HCT116 (cell line): ENCODE data around the gene TRIM45. TPM values are rescaled to one million over a fixed set of nuclear protein-coding genes. Genes with fewer than 3 reads are reported as not detected.

Experiments
- ATAC-seq: fragments of 200-7000 bp; cut with Tn5 transposase; 2 replicates; pipeline ENCODE4 v1.9.1; 2020; ENCODE audit warnings: mild to moderate bottlenecking, moderate library complexity
- BruUV-seq: library from RNA; stranded (reverse); fragments of 400-500 nt; replicated peaks from 2 replicates; lab custom pipeline; 2021; lab: Mats Ljungman, UMichigan
- CTCF ChIA-PET: fragments of 300-600 bp; sonication (Branson Sonifier 250); formaldehyde crosslinking; loops from one replicate; lab custom pipeline; 2021; ENCODE audit warnings: antibody characterized with exemption; lab: Charles Lee
- POLR2A ChIA-PET: fragments of 300-600, 350-600 bp; sonication (Branson Sonifier 250); formaldehyde crosslinking; loops from one replicate; lab custom pipeline; 2021; ENCODE audit warnings: antibody characterized with exemption; lab: Charles Lee
- RAD21 ChIA-PET, 2 experiments: fragments of 300-600 bp; sonication (Branson Sonifier 250); formaldehyde crosslinking; loops; one replicate each; lab custom pipeline; 2023; ENCODE audit warnings: low total read pairs in 2 of 2; ENCODE audit not compliant: uncharacterized antibody in 2 of 2, unreplicated experiment in 2 of 2, low non-redundant PET in 1 of 2; lab: Charles Lee
- DNase-seq: peaks from one replicate; pipeline ENCODE4 v3.0.0-alpha.2; 2010; ENCODE audit warnings: low read depth, low spot score
- H2AFZ ChIP-seq: fragments of 200-600 bp; shearing (Covaris generic), sonication (generic); 2 replicates; pipeline ENCODE4 v1.6.1; 2017; ENCODE audit warnings: low read depth, mixed run types, mixed read lengths, antibody characterized with exemption, low read length; ENCODE audit not compliant: poor library complexity, severe bottlenecking
- H3K27ac ChIP-seq: 2 replicates; pipeline ENCODE4 v1.5.1; 2012; ENCODE audit warnings: low read depth, low read length
- H3K27me3 ChIP-seq: fragments of 200-600 bp; sonication (generic); 2 replicates; pipeline ENCODE4 v1.6.1; 2016; ENCODE audit warnings: mixed run types, low read length, mixed read lengths; ENCODE audit not compliant: insufficient read depth
- H3K36me3 ChIP-seq, 2 experiments: fragments of 200-500 bp in 1 of 2; fragments of 200-600 bp in 1 of 2; sonication (Bioruptor generic) in 1 of 2; sonication (generic) in 1 of 2; 2 replicates each; pipeline versions ENCODE4 v1.5.1 to v1.6.1; 2014 to 2016; ENCODE audit warnings: low read length in 2 of 2, inconsistent platforms in 1 of 2, mixed read lengths in 1 of 2, mixed run types in 1 of 2; ENCODE audit not compliant: insufficient read depth in 2 of 2, control insufficient read depth in 1 of 2
- H3K4me1 ChIP-seq, 2 experiments: fragments of 200-600 bp in 1 of 2; sonication (generic) in 1 of 2; 2 replicates each; pipeline versions ENCODE4 v1.5.1 to v1.6.1; 2012 to 2017; ENCODE audit warnings: low read length in 2 of 2, inconsistent platforms in 1 of 2, mild to moderate bottlenecking in 1 of 2, mixed read lengths in 1 of 2, mixed run types in 1 of 2, moderate library complexity in 1 of 2; ENCODE audit not compliant: insufficient read depth in 2 of 2, control insufficient read depth in 1 of 2
- H3K4me2 ChIP-seq: fragments of 200-600 bp; sonication (generic); 2 replicates; pipeline ENCODE4 v1.6.1; 2017; ENCODE audit warnings: mixed run types, low read length, mixed read lengths
- H3K4me3 ChIP-seq, 2 experiments: fragments of 200-600 bp in 1 of 2; sonication (generic) in 1 of 2; replicated peaks in 1 of 2; 2 replicates each; pipeline ENCODE4 v1.5.1; 2011 to 2016; ENCODE audit warnings: low read length in 2 of 2, control low read depth in 1 of 2, low read depth in 1 of 2, mild to moderate bottlenecking in 1 of 2, mixed read lengths in 1 of 2, mixed run types in 1 of 2
- H3K79me2 ChIP-seq: fragments of 200-600 bp; sonication (generic); 2 replicates; pipeline ENCODE4 v1.6.1; 2017; ENCODE audit warnings: mild to moderate bottlenecking, mixed run types, low read length, moderate library complexity, mixed read lengths; ENCODE audit not compliant: insufficient read depth
- H3K9ac ChIP-seq: fragments of 200-600 bp; sonication (generic); 2 replicates; pipeline ENCODE4 v1.6.1; 2016; ENCODE audit warnings: low read length, mixed read lengths
- H3K9me2 ChIP-seq: fragments of 200-600 bp; sonication (generic), shearing (Covaris generic); 2 replicates; pipeline ENCODE4 v1.6.1; 2017; ENCODE audit warnings: mixed run types, mild to moderate bottlenecking, moderate library complexity; ENCODE audit not compliant: insufficient read depth
- H3K9me3 ChIP-seq, 2 experiments: fragments of 200-500 bp in 1 of 2; fragments of 200-600 bp in 1 of 2; sonication (Bioruptor generic) in 1 of 2; sonication (generic) in 1 of 2; 2 replicates each; pipeline ENCODE4 v1.6.1; 2014 to 2017; ENCODE audit warnings: low read length in 2 of 2, mixed read lengths in 2 of 2, inconsistent platforms in 1 of 2, low read depth in 1 of 2, mild to moderate bottlenecking in 1 of 2, mixed run types in 1 of 2, moderate library complexity in 1 of 2; ENCODE audit not compliant: control insufficient read depth in 1 of 2, insufficient read depth in 1 of 2
- H4K20me1 ChIP-seq: fragments of 200-600 bp; sonication (generic), shearing (Covaris generic); 2 replicates; pipeline ENCODE4 v1.6.1; 2017; ENCODE audit warnings: mixed run types, mild to moderate bottlenecking, moderate library complexity; ENCODE audit not compliant: insufficient read depth
- CTCF ChIP-seq, 3 experiments: fragments of 200-600 bp in 1 of 3; sonication (generic) in 1 of 3; IDR thresholded peaks in 2 of 3; conservative IDR thresholded peaks in 1 of 3; 2 replicates each; pipeline ENCODE4 v1.5.1; 2012 to 2017; ENCODE audit warnings: low read depth in 2 of 3, low read length in 2 of 3, antibody characterized with exemption in 1 of 3, borderline replicate concordance in 1 of 3, control low read depth in 1 of 3, mild to moderate bottlenecking in 1 of 3, mixed read lengths in 1 of 3, mixed run types in 1 of 3, moderate library complexity in 1 of 3; ENCODE audit not compliant: insufficient read depth in 1 of 3
- MAX ChIP-seq: IDR thresholded peaks from 2 replicates; pipeline ENCODE4 v1.6.1; 2012
- POLR2A ChIP-seq: IDR thresholded peaks from 2 replicates; pipeline ENCODE4 v1.7.0; 2011; ENCODE audit warnings: borderline replicate concordance; ENCODE audit not compliant: insufficient read depth, insufficient read length; ENCODE audit errors: extremely low read depth
- POLR2AphosphoS5 ChIP-seq: IDR thresholded peaks from 2 replicates; pipeline ENCODE4 v1.6.1; 2011; ENCODE audit warnings: mild to moderate bottlenecking, low read depth, low read length, moderate library complexity
- SP1 ChIP-seq: IDR thresholded peaks from 2 replicates; pipeline ENCODE4 v1.6.1; 2012; ENCODE audit warnings: low read depth
- YY1 ChIP-seq: IDR thresholded peaks from 2 replicates; pipeline ENCODE4 v1.6.1; 2011; ENCODE audit warnings: low read length, low read depth, moderate library complexity, mild to moderate bottlenecking; ENCODE audit not compliant: insufficient replicate concordance; ENCODE audit errors: extremely low read depth
- intact Hi-C: fragments of 100-400 bp; cut with micrococcal nuclease; formaldehyde crosslinking; loops from 2 replicates; pipeline ENCODE4 v1.10.0; 2022
- total RNA-seq: library from RNA; stranded (reverse); gene quantifications from one replicate; pipeline ENCODE4 v1.2.1, GENCODE V29; 2021; ENCODE audit not compliant: unreplicated experiment

TRIM45 gene
- total RNA-seq, 1 experiment from 2014 or later: 3.5 TPM

- Histone ChIP-seq H4K20me1 (no peaks in the 10 kb centered on the region), H3K4me1 (no peaks in the 10 kb centered on the region), H3K9ac (no peak overlapping the region), H3K9me3 (no peaks in the 10 kb centered on the region), H3K4me3 (no peak overlapping the region), H3K27me3 (no peaks in the 10 kb centered on the region), H3K4me2 (no peak overlapping the region), H3K79me2 (peaks cover 55% of the 10 kb centered on the region), H3K27ac (no peak overlapping the region), H2AFZ (no peak overlapping the region), H3K9me2 (no peaks in the 10 kb centered on the region), H3K36me3 (peaks cover 0 to 16% of the 10 kb centered on the region in 2 experiments; a peak in 1 of 4 replicates)
- RAD21 ChIA-PET: interaction anchor here in 1 of 2 experiments (0.6 kb wide), 1 partner anchor 303 kb away, joined by 3 read pairs; no protein-coding TSS in a partner anchor
- ATAC-seq (0 out of 2 replicates have a peak, but pooled peaks have one; percentile 44), DNase-seq (no peak)
- CTCF ChIA-PET: interaction anchor here (9.0 kb wide), 1 partner anchor 216 kb away, joined by 101 read pairs; no protein-coding TSS in a partner anchor
- POLR2A ChIA-PET: interaction anchor here (1.0 kb wide), 1 partner anchor 10 kb away, joined by 3 read pairs; the partner anchor contains the start of gene TTF2
- TF ChIP-seq CTCF (IDR thresholded peaks at IDR 0.05 in 2 of 3, conservative IDR thresholded peaks at IDR 0.05 in 1 of 3; ENCODE audit: borderline replicate concordance in 1 of 3, insufficient read depth in 1 of 3, low read depth in 2 of 3, low read length in 2 of 3): 0 out of 6 replicates have a peak, but pooled peaks of 1 of the 3 experiments have one; percentile 1
- no peak for TF ChIP-seq MAX
- no peak for TF ChIP-seq SP1
- TF ChIP-seq POLR2A: no peak
- no peak for TF ChIP-seq YY1
- no peak for TF ChIP-seq POLR2AphosphoS5
- intact Hi-C loops: loop anchor here (2.0 to 10.0 kb wide), 2 partner anchors 685 to 825 kb away; no protein-coding TSS in a partner anchor
- no TSS peak for BruUV-seq
These were observed 52.2 kb downstream of the TRIM45 start for GRCh38 chr1:117069220-117069844.
